ENCODE data around the gene MARCHF3. TPM values are rescaled to one million over a fixed set of nuclear protein-coding genes. Genes with fewer than 3 reads are reported as not detected.

Gene MARCHF3
- total and polyA plus RNA-seq, 2 of the 13 experiments (the other 11 are each of a cell fraction or from before 2014, with no cell fraction given): 4.8 to 11.9 TPM

- TF ChIP-seq, protein P1, sequence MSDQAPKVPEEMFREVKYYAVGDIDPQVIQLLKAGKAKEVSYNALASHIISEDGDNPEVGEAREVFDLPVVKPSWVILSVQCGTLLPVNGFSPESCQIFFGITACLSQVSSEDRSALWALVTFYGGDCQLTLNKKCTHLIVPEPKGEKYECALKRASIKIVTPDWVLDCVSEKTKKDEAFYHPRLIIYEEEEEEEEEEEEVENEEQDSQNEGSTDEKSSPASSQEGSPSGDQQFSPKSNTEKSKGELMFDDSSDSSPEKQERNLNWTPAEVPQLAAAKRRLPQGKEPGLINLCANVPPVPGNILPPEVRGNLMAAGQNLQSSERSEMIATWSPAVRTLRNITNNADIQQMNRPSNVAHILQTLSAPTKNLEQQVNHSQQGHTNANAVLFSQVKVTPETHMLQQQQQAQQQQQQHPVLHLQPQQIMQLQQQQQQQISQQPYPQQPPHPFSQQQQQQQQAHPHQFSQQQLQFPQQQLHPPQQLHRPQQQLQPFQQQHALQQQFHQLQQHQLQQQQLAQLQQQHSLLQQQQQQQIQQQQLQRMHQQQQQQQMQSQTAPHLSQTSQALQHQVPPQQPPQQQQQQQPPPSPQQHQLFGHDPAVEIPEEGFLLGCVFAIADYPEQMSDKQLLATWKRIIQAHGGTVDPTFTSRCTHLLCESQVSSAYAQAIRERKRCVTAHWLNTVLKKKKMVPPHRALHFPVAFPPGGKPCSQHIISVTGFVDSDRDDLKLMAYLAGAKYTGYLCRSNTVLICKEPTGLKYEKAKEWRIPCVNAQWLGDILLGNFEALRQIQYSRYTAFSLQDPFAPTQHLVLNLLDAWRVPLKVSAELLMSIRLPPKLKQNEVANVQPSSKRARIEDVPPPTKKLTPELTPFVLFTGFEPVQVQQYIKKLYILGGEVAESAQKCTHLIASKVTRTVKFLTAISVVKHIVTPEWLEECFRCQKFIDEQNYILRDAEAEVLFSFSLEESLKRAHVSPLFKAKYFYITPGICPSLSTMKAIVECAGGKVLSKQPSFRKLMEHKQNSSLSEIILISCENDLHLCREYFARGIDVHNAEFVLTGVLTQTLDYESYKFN (CRISPR knock-in tag; conservative IDR thresholded peaks at IDR 0.05): no peak
- TF ChIP-seq ZNF274 (CRISPR knock-in tag; IDR thresholded peaks at IDR 0.05) (no peak), ZFP37 (CRISPR knock-in tag; IDR thresholded peaks at IDR 0.05; ENCODE audit: borderline replicate concordance) (no peak), NR2F1 (CRISPR knock-in tag; IDR thresholded peaks at IDR 0.05) (no peak), RFX1 (IDR thresholded peaks at IDR 0.05) (no peak), NR1H2 (CRISPR knock-in tag; IDR thresholded peaks at IDR 0.05; ENCODE audit: borderline replicate concordance, low read depth) (no peak)
These were observed 114.9 kb downstream of the MARCHF3 start (continued) for GRCh38 chr5:126915496-126915895.

- H3K4me3 ChIP-seq (replicated peaks in 1 of 3; ENCODE audit: insufficient read depth in 1 of 3, low read depth in 2 of 3, low read length in 3 of 3): no peak overlapping the region
- no peaks in the 10 kb centered on the region for H3K4me1 ChIP-seq (ENCODE audit: insufficient read depth, low read length)
- intact Hi-C loops (cut with micrococcal nuclease; ENCODE audit: unreplicated experiment): no loop called here
- ChIA-PET POLR2A (no interaction called here), CTCF (ENCODE audit: low intra/inter-chr PET ratio, low total read pairs) (no interaction called here)
- H3K9ac ChIP-seq (ENCODE audit: insufficient read depth, low read depth, low read length): no peak overlapping the region
- H3K9me3 ChIP-seq (ENCODE audit: low read length): no peaks in the 10 kb centered on the region
- H3K79me2 ChIP-seq (ENCODE audit: insufficient read depth, low read length): no peaks in the 10 kb centered on the region
- ATAC-seq: no peak
- H3K4me2 ChIP-seq (ENCODE audit: low read depth, low read length): no peak overlapping the region
- DNase-seq (ENCODE audit: low spot score): no peak
- H3K27ac ChIP-seq (ENCODE audit: extremely low read length, insufficient read depth, low read length): no peak overlapping the region
- H3K36me3 ChIP-seq (replicated peaks in 1 of 2; ENCODE audit: control insufficient read depth in 1 of 2, insufficient read depth in 2 of 2, low read length in 2 of 2): peaks cover 0 to 13% of the 10 kb centered on the region in 2 experiments; a peak in 2 of 5 replicates
- H2AFZ ChIP-seq (ENCODE audit: low read length): no peak overlapping the region
- H4K20me1 ChIP-seq (ENCODE audit: insufficient read depth, low read length): no peaks in the 10 kb centered on the region
- no peak for FAIRE-seq
- WGBS (ENCODE audit: low lambda C conversion rate): 92% methylated on average over 6 of the region's 9 CpGs
- in situ Hi-C loops (cut with HindIII; ENCODE audit: extremely low pct_ligation_motif_present, low pct_unique_long_range_greater_than_20kb): no loop called here
- no TSS peak for BruUV-seq (replicated peaks)
- H3K27me3 ChIP-seq (ENCODE audit: control insufficient read depth in 1 of 2, insufficient read depth in 2 of 2, low read length in 2 of 2): no peaks in the 10 kb centered on the region
- TF ChIP-seq DDIT3 (CRISPR knock-in tag; IDR thresholded peaks at IDR 0.05): no peak
- TF ChIP-seq MNT (IDR thresholded peaks at IDR 0.05): no peak
- no peak for TF ChIP-seq ZBTB20 (CRISPR knock-in tag; IDR thresholded peaks at IDR 0.05; ENCODE audit: borderline replicate concordance, low read depth)
- TF ChIP-seq HNF4A (CRISPR knock-in tag; IDR thresholded peaks at IDR 0.05): no peak
- no peak for TF ChIP-seq ZNF609 (CRISPR knock-in tag; IDR thresholded peaks at IDR 0.05; ENCODE audit: borderline replicate concordance)
- TF ChIP-seq PHF20 (CRISPR knock-in tag; IDR thresholded peaks at IDR 0.05): no peak
These were observed 115.4 kb downstream of the MARCHF3 start for GRCh38 chr5:126914801-126915436.
